H1 (cell line): ENCODE results near the gene PLD5. TPM values are rescaled to one million over a fixed set of nuclear protein-coding genes. Genes with fewer than 3 reads are reported as not detected.

ENCODE experiments used
- HDAC2 ChIP-seq, 2 experiments: fragments of 300-600 bp in 1 of 2; sonication (generic) in 1 of 2; IDR thresholded peaks; 2 replicates each; pipeline ENCODE4 v1.6.1; 2011 to 2012; ENCODE audit warnings: low read depth in 2 of 2, low read length in 2 of 2, mild to moderate bottlenecking in 2 of 2, moderate library complexity in 2 of 2, borderline replicate concordance in 1 of 2, inconsistent platforms in 1 of 2
- JUN ChIP-seq: IDR thresholded peaks from 2 replicates; pipeline ENCODE4 v1.6.1; 2011; ENCODE audit warnings: low read depth, mild to moderate bottlenecking, improper control_type of control experiment, low read length
- SP2 ChIP-seq: IDR thresholded peaks from 2 replicates; pipeline ENCODE4 v1.6.1; 2012; ENCODE audit warnings: mild to moderate bottlenecking, low read length, inconsistent platforms
- TAF1 ChIP-seq: IDR thresholded peaks from 2 replicates; pipeline ENCODE4 v1.6.1; 2011; ENCODE audit warnings: mild to moderate bottlenecking, low read depth, low read length
- polyA plus RNA-seq, 7 experiments: library from polyadenylated mRNA; depleted of rRNA in 3 of 7; stranded (reverse) in 5 of 7; unstranded in 2 of 7; fragments of >200 nt in 5 of 7; fragments of 200-250 nt in 2 of 7; gene quantifications; 1 replicate in 5 of 7; 2 replicates in 1 of 7; 4 replicates in 1 of 7; pipeline versions ENCODE4 v1.2.1 to v1.2.3, GENCODE V29; 2011 to 2013; ENCODE audit warnings: missing spikeins in 2 of 7, mixed read lengths in 2 of 7
- total RNA-seq: library from RNA; stranded (reverse); fragmentation: NEBNext Ultra II Directional; extraction: Animal tissue kit (Norgen Biotek cat#: 25700); gene quantifications from 2 replicates; pipeline ENCODE4 v1.2.1, GENCODE V29; 2021
- TF ChIP-seq, protein P1 (sequence below): IDR thresholded peaks from 2 replicates; pipeline ENCODE4 v1.6.1; 2012; ENCODE audit warnings: low read length, inconsistent platforms

Gene PLD5
- total and polyA plus RNA-seq, 2 of the 8 experiments (the other 6 are each of a cell fraction or from before 2014, with no cell fraction given) = 0.86 to 8.5 TPM

DNA sequence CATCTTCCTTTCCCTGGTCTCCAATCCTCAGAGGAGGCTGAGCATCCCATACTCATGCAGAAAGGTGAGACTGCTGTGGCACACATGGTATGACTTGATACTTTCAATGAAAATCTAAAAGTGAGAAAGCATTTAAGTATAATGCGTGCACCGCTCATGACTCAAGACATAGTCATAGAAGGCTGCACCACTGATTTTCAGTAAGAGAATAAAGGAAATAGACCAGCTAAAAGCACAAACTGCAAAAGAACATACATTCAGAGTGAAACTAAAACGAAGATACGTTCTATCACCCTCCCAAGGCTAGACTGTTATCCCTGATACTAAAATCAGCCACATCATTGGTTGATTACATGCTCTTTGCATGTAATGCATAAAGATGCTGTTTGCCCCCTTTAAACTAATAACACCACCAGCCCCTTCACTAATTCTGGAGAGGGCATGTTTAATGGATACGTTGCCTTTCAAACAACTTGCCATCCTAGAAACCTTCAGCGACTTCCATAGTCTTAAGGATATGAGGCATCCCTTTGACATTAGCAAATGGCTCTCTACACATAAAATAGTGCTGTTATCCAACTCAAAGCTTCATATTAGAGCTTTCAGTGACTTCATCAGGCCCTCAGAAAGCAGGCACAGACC, 2.1 kb downstream of the PLD5 start (continued):
- TF ChIP-seq, protein P1, sequence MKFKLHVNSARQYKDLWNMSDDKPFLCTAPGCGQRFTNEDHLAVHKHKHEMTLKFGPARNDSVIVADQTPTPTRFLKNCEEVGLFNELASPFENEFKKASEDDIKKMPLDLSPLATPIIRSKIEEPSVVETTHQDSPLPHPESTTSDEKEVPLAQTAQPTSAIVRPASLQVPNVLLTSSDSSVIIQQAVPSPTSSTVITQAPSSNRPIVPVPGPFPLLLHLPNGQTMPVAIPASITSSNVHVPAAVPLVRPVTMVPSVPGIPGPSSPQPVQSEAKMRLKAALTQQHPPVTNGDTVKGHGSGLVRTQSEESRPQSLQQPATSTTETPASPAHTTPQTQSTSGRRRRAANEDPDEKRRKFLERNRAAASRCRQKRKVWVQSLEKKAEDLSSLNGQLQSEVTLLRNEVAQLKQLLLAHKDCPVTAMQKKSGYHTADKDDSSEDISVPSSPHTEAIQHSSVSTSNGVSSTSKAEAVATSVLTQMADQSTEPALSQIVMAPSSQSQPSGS = no peak
- TF ChIP-seq HDAC2 (IDR thresholded peaks at IDR 0.05; ENCODE audit: borderline replicate concordance in 1 of 2, low read depth in 2 of 2, low read length in 2 of 2) = no peak
- TF ChIP-seq TAF1 = no peak
- no peak for TF ChIP-seq JUN
- TF ChIP-seq SP2 = no peak
